Cardiac muscle cell (in vitro differentiated cells and primary cell): ENCODE results near the gene ARMS2. TPM values are rescaled to one million over a fixed set of nuclear protein-coding genes. Genes with fewer than 3 reads are reported as not detected.

ENCODE experiments used
- DNase-seq, 2 donors: peaks; one replicate each; pipeline versions ENCODE4 v3.0.0 to v3.0.0-alpha.2; 2010 to 2017; ENCODE audit warnings: low read depth in 1 of 2, low spot score in 1 of 2
- H3K27ac ChIP-seq: fragments of 200-600 bp; sonication (generic); 2 replicates; pipeline ENCODE4 v1.5.1; 2016
- H3K27me3 ChIP-seq: fragments of 200-600 bp; sonication (generic); 2 replicates; pipeline ENCODE4 v1.6.0; 2016; ENCODE audit warnings: control low read depth
- H3K36me3 ChIP-seq: fragments of 200-600 bp; sonication (generic); 2 replicates; pipeline ENCODE4 v1.5.1; 2016; ENCODE audit warnings: control low read depth
- H3K4me1 ChIP-seq: fragments of 200-600 bp; sonication (generic); 2 replicates; pipeline ENCODE4 v1.8.1; 2017; ENCODE audit warnings: low read depth, mild to moderate bottlenecking, mixed run types
- H3K4me3 ChIP-seq: fragments of 200-600 bp; sonication (generic); 2 replicates; pipeline ENCODE4 v1.5.1; 2016; ENCODE audit warnings: mild to moderate bottlenecking
- H3K9me3 ChIP-seq: fragments of 200-600 bp; sonication (generic); 2 replicates; pipeline ENCODE4 v1.5.1; 2017; ENCODE audit warnings: low read depth, mild to moderate bottlenecking, control low read depth
- polyA plus RNA-seq: library from polyadenylated mRNA; unstranded; fragments of >200 nt; fragmentation: Nextera tagmentation; extraction: Ambion mirVana; gene quantifications from 2 replicates; pipeline ENCODE4 v1.2.1, GENCODE V29; 2016
- total RNA-seq: library from RNA; depleted of rRNA; stranded (reverse); fragments of >200 nt; gene quantifications from 2 replicates; pipeline ENCODE4 v1.2.3, GENCODE V29; 2016
- TF ChIP-seq, protein P1 (sequence below): IDR thresholded peaks from 2 replicates; pipeline ENCODE4 v1.5.1; 2012; ENCODE audit warnings: low read depth, mild to moderate bottlenecking, low read length

The ARMS2 gene
- total and polyA plus RNA-seq, 2 experiments from 2014 or later: not detected

GRCh38 chr10:122450353-122450990 lies 4.0 kb upstream of the ARMS2 start:
- Histone ChIP-seq H3K36me3 (no peaks in the 10 kb centered on the region), H3K4me3 (no peak overlapping the region), H3K4me1 (no peaks in the 10 kb centered on the region), H3K9me3 (no peaks in the 10 kb centered on the region), H3K27me3 (no peaks in the 10 kb centered on the region), H3K27ac (no peak overlapping the region)
- TF ChIP-seq, protein P1, sequence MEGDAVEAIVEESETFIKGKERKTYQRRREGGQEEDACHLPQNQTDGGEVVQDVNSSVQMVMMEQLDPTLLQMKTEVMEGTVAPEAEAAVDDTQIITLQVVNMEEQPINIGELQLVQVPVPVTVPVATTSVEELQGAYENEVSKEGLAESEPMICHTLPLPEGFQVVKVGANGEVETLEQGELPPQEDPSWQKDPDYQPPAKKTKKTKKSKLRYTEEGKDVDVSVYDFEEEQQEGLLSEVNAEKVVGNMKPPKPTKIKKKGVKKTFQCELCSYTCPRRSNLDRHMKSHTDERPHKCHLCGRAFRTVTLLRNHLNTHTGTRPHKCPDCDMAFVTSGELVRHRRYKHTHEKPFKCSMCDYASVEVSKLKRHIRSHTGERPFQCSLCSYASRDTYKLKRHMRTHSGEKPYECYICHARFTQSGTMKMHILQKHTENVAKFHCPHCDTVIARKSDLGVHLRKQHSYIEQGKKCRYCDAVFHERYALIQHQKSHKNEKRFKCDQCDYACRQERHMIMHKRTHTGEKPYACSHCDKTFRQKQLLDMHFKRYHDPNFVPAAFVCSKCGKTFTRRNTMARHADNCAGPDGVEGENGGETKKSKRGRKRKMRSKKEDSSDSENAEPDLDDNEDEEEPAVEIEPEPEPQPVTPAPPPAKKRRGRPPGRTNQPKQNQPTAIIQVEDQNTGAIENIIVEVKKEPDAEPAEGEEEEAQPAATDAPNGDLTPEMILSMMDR: no peak
- no peak for DNase-seq

DNA sequence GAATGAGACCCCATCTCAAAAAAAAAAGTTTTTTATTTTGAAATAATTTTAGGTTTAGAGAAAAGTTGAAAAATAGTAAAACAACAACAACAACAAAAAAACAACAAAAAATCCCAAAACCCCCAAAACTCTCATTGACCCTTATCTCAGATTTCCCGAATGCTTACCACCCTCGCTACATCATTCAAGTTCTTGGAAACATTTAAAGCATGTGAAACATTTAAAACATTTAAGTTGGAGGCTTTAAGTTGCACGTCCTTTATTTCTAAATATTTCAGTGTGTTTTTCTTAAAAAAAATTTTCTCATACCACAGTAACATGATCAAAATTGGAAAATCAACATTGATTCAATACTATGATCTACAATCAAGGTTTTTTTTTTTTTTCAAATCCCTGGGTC lies 382 bp upstream of the ARMS2 start:
- no peaks in the 10 kb centered on the region for H3K27me3 ChIP-seq
- H3K4me3 ChIP-seq: no peak overlapping the region
- H3K4me1 ChIP-seq: peaks cover 5% of the 10 kb centered on the region

DNA sequence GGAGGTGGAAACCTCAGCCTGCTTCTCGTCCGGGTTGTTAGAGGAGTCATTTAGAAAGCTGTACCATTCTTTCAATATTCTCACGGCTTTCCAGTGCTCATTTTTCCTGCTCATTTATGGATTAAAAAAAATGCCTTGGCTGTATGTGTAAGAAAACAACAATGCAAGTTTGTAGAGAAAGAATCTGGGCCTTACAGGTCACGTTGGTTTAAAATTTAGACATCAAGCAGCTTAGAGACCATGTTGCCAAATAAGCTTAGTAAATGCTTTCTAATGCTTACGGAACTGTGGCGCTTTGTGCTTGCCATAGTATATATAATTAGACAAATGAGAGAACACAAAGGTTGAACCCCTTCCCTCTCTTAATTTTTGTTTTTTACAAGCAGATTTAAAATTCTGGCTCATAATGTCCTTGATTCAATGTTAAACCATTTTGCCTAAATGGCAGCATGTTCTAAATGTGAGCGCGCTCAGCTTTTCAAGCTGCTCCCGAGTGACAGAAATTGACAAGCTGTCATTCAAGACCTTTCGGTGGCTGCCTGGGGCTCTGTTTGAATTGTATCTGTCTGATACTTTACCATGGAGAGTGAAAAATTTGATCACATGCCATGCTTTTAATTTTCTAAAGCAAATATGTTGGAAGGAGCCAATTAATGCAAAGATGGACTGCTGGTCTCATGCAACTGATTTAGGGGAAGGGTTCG lies 1.1 kb downstream of the ARMS2 start:
- Histone ChIP-seq H3K4me3 (no peak overlapping the region), H3K27me3 (no peaks in the 10 kb centered on the region), H3K27ac (no peak overlapping the region), H3K9me3 (no peaks in the 10 kb centered on the region), H3K36me3 (no peaks in the 10 kb centered on the region), H3K4me1 (peaks cover 5% of the 10 kb centered on the region)
- no peak for DNase-seq
- TF ChIP-seq, protein P1: no peak

More for the DNA sequence above, 382 bp upstream of the ARMS2 start:
- no peaks in the 10 kb centered on the region for H3K36me3 ChIP-seq
- H3K27ac ChIP-seq: no peak overlapping the region
- DNase-seq: no peak
- H3K9me3 ChIP-seq: no peaks in the 10 kb centered on the region
- TF ChIP-seq, protein P1: no peak

GRCh38 chr10:122457934-122458333 lies 3.5 kb downstream of the ARMS2 start:
- no peak for DNase-seq
- no peaks in the 10 kb centered on the region for H3K27me3 ChIP-seq
- H3K27ac ChIP-seq: no peak overlapping the region
- TF ChIP-seq, protein P1: no peak
- peaks cover 5% of the 10 kb centered on the region for H3K4me1 ChIP-seq
- H3K4me3 ChIP-seq: no peak overlapping the region
- H3K36me3 ChIP-seq: no peaks in the 10 kb centered on the region
- H3K9me3 ChIP-seq: no peaks in the 10 kb centered on the region

GRCh38 chr10:122458693-122459092 lies 4.2 kb downstream of the ARMS2 start:
- no peaks in the 10 kb centered on the region for H3K27me3 ChIP-seq
- no peaks in the 10 kb centered on the region for H3K9me3 ChIP-seq
- H3K4me3 ChIP-seq: no peak overlapping the region
- no peak overlapping the region for H3K27ac ChIP-seq
- H3K36me3 ChIP-seq: no peaks in the 10 kb centered on the region
- peaks cover 5% of the 10 kb centered on the region for H3K4me1 ChIP-seq
- TF ChIP-seq, protein P1: no peak
- DNase-seq: peak in 1 of 2 donors; percentile 45
